Measurements from ENCODE around the gene SLC2A9.

The SLC2A9 gene

GRCh38 chr4:9919047-9919446 lies 102.2 kb downstream of the SLC2A9 start:
- Histone ChIP-seq H3K4me1 (ENCODE audit: insufficient read depth, low read length, poor library complexity, severe bottlenecking) (no peaks in the 10 kb centered on the region), H3K4me3 (ENCODE audit: low read length, poor library complexity, severe bottlenecking) (no peak overlapping the region), H4K20me1 (ENCODE audit: insufficient read depth, low read length, poor library complexity, severe bottlenecking) (no peaks in the 10 kb centered on the region), H3K9me3 (ENCODE audit: insufficient read depth, low read depth, low read length) (no peaks in the 10 kb centered on the region), H3K9me2 (replicated peaks; ENCODE audit: low read depth, low read length) (no peaks in the 10 kb centered on the region), H3K79me2 (ENCODE audit: insufficient read depth, low read length) (no peaks in the 10 kb centered on the region), H3F3A (ENCODE audit: low read depth) (no peaks in the 10 kb centered on the region), H3K4me2 (ENCODE audit: low read depth, low read length, poor library complexity, severe bottlenecking) (no peak overlapping the region), H2AFZ (ENCODE audit: low read length) (no peak overlapping the region), H3K27me3 (ENCODE audit: insufficient read depth, low read length, poor library complexity, severe bottlenecking) (no peaks in the 10 kb centered on the region), H3K9ac (ENCODE audit: low read depth, low read length, poor library complexity, severe bottlenecking) (no peak overlapping the region), H3K36me3 (ENCODE audit: insufficient read depth, low read length) (no peaks in the 10 kb centered on the region)
- TF ChIP-seq CTCF (conservative IDR thresholded peaks at IDR 0.05; ENCODE audit: low read length) (0 out of 2 replicates have a peak, but pooled peaks have one; percentile 29), EZH2phosphoT487 (IDR thresholded peaks at IDR 0.05; ENCODE audit: borderline replicate concordance) (no peak)

- Histone ChIP-seq H3K9me2 (replicated peaks; ENCODE audit: low read depth, low read length) (no peaks in the 10 kb centered on the region), H3K27me3 (ENCODE audit: insufficient read depth, low read length, poor library complexity, severe bottlenecking) (no peaks in the 10 kb centered on the region), H4K20me1 (ENCODE audit: insufficient read depth, low read length, poor library complexity, severe bottlenecking) (no peaks in the 10 kb centered on the region), H3K4me1 (ENCODE audit: insufficient read depth, low read length, poor library complexity, severe bottlenecking) (no peaks in the 10 kb centered on the region), H3K4me3 (ENCODE audit: low read length, poor library complexity, severe bottlenecking) (no peak overlapping the region), H3K9me3 (ENCODE audit: insufficient read depth, low read depth, low read length) (no peaks in the 10 kb centered on the region), H3F3A (ENCODE audit: low read depth) (no peaks in the 10 kb centered on the region), H3K4me2 (ENCODE audit: low read depth, low read length, poor library complexity, severe bottlenecking) (no peak overlapping the region), H3K36me3 (ENCODE audit: insufficient read depth, low read length) (no peaks in the 10 kb centered on the region), H3K79me2 (ENCODE audit: insufficient read depth, low read length) (no peaks in the 10 kb centered on the region), H2AFZ (ENCODE audit: low read length) (no peak overlapping the region), H3K9ac (ENCODE audit: low read depth, low read length, poor library complexity, severe bottlenecking) (no peak overlapping the region)
- TF ChIP-seq CTCF (conservative IDR thresholded peaks at IDR 0.05; ENCODE audit: low read length): no peak
- no peak for TF ChIP-seq EZH2phosphoT487 (IDR thresholded peaks at IDR 0.05; ENCODE audit: borderline replicate concordance)
Observed at GRCh38 chr4:9918484-9918883, 102.8 kb downstream of the SLC2A9 start.

GRCh38 chr4:9916937-9917336 lies 104.4 kb downstream of the SLC2A9 start:
- Histone ChIP-seq H3K9me2 (replicated peaks; ENCODE audit: low read depth, low read length) (no peaks in the 10 kb centered on the region), H3K4me1 (ENCODE audit: insufficient read depth, low read length, poor library complexity, severe bottlenecking) (no peaks in the 10 kb centered on the region)

More at GRCh38 chr4:9916937-9917336, 104.4 kb downstream of the SLC2A9 start:
- TF ChIP-seq EZH2phosphoT487 (IDR thresholded peaks at IDR 0.05; ENCODE audit: borderline replicate concordance) (no peak), CTCF (conservative IDR thresholded peaks at IDR 0.05; ENCODE audit: low read length) (no peak)
- Histone ChIP-seq H3K36me3 (ENCODE audit: insufficient read depth, low read length) (no peaks in the 10 kb centered on the region), H3K4me3 (ENCODE audit: low read length, poor library complexity, severe bottlenecking) (no peak overlapping the region), H3K79me2 (ENCODE audit: insufficient read depth, low read length) (no peaks in the 10 kb centered on the region), H3K9me3 (ENCODE audit: insufficient read depth, low read depth, low read length) (no peaks in the 10 kb centered on the region), H3K9ac (ENCODE audit: low read depth, low read length, poor library complexity, severe bottlenecking) (no peak overlapping the region), H3F3A (ENCODE audit: low read depth) (no peaks in the 10 kb centered on the region), H3K27me3 (ENCODE audit: insufficient read depth, low read length, poor library complexity, severe bottlenecking) (no peaks in the 10 kb centered on the region), H4K20me1 (ENCODE audit: insufficient read depth, low read length, poor library complexity, severe bottlenecking) (no peaks in the 10 kb centered on the region), H2AFZ (ENCODE audit: low read length) (no peak overlapping the region), H3K4me2 (ENCODE audit: low read depth, low read length, poor library complexity, severe bottlenecking) (no peak overlapping the region)

Measured in Loucy (cell line).